Hematopoietic multipotent progenitor cell treated with erythropoietin and hydrocortisone succinate and interleukin-3 and kit ligand, for 17 days (in vitro differentiated cells): ENCODE measurements around the gene NTHL1.

Experiments used
- DNase-seq: peaks from one replicate; pipeline ENCODE4 v3.0.0-alpha.2; 2015; ENCODE audit warnings: low spot score

Gene NTHL1

GRCh38 chr16:2008009-2008526 is 39.6 kb downstream of the NTHL1 start:
- no peak for DNase-seq

DNA sequence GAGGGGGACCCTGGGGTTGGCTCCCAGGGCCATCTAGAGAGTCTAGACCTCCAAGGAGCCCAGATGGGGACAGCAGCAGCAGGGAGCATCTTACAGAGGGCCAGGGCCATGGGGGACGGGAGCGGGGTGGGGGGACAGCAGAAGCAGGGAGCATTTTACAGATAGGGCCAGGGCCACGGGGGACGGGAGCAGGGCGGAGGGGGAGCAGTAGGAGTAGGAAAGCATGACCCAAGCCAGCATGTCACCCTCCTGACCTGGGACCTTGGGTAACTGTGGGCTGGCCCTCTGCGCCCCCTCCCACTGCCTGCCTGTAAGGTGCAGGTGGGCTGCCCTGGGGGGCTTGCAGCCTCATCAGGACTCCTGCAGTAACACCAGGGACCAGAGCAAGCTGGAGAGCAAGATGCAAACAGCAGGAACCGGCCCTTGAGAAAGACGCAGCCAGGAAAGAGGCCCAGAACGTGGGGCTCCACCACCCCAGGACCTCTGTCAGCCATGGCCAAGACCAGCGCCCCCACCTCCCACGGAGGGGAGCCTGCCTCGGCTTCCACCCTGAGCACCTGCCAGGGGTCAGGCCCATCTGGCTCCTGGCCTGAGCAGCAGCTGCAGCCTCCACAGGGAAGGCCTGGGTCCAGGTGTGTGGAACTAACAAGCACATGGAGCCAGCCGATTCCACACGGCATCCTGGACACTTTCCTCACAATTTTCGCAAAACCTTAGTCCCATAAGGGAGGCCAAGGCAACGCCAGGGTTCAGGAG is 40.4 kb downstream of the NTHL1 start:
- no peak for DNase-seq

- DNase-seq, result no peak
These were observed 41.3 kb downstream of the NTHL1 start for GRCh38 chr16:2006317-2006716.

DNA sequence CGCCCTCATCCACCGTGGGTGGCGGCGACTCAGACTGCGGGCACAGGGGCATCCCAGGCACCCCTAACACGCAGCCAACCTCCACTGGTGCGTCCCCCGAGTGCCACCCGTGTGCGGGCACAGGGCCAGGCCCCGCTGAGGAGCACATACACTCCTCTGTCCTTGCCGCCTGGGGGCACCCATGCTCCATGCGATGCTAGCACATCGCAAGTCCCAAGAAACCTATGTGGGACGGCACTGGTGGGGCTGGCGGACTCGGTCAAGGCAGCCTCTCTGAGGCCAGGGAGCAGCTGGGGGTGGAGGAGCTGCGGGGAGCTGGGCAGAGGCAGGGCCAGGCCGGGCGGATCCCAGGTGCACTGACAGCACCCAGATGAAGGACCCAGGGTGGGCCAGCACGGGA is 42.0 kb downstream of the NTHL1 start:
- DNase-seq, result peak; percentile 27

GRCh38 chr16:2004795-2005517 is 42.7 kb downstream of the NTHL1 start:
- DNase-seq, result no peak

DNA sequence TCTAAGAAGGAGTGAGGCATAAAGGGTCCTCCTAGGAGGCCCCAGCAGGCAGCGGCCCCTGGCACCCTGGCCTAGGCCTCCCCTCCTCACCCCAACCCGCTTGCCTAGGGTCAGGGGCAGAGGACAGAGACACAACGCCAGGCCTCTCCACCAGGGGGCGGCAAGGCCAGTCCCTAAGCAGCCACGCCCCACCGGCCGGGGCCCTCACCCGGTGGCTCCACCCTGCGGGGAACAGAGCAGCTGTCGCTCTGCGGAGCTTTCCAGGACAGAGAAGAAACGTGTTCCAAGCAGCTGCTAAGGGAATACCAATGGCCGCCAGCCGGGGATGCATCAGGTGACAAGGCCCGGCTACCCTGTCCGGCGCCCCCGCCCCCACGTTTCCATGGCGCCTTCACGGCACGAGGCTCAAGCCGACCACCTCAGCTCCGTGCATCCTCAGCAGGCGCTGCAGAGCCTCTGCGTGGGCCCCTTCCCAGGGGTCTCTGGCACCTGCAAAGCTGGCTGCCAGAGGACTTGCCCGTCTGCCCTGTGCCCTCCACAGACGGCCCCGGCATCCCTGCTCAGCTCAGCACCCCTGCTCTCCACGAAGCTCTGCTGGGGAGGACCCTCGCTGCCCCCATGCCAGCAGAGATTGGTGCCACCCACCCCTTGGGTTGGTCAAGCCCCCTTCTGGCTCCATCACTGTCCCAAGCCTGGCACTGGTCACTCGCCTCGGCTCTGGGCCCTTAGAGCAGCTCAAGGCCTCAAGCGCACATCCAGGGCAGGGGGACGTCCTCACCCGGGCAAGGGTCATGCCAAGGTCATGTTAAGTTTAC is 43.6 kb downstream of the NTHL1 start:
- peak; percentile 91 for DNase-seq

GRCh38 chr16:2003231-2003826 is 44.3 kb downstream of the NTHL1 start:
- DNase-seq, result no peak

- DNase-seq, result no peak
These were observed 45.0 kb downstream of the NTHL1 start for GRCh38 chr16:2002406-2003230.

DNA sequence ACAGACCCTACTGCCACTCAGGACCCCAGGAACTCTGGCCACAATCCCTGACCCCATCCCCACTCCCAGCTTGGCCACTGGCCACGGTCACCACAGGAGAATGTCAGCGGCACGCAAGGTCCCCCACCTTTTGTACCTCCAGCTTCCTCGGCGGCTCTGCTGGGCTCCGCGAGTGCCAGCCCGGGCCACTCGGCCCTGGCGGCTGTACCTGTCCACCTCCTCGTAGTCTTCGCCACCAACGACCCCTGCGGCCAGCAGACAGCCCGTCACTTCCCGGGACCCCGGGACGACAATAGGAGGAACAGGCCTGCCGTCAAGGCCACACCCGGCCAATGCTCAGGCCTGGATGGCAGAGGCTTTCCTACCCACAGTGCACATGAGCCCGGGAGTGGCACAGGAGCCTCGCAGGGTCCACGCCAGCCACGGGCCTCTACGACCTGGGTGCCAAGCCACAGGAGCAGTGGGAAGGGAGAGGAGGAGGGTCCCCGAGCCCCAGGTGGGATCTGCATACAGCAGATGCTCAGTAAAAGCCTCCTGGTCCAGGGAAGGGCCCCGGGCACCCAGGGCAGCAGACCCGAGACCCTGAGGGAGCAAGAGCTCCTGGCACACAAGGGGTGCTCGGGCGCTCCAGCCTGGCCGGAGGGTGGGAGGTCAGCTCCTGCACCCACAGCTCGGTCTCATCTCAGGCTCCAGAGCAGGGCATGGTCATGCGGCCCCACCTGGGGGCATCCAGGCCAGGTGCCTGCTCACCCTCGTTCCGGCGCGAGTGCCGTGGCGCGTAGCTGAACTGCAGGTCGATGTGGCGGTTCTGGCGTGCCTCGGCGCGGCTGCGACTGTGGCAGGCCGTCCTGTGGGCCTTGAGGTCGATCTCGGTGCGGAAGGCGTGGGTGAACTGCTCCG is 45.9 kb downstream of the NTHL1 start:
- no peak for DNase-seq

DNA sequence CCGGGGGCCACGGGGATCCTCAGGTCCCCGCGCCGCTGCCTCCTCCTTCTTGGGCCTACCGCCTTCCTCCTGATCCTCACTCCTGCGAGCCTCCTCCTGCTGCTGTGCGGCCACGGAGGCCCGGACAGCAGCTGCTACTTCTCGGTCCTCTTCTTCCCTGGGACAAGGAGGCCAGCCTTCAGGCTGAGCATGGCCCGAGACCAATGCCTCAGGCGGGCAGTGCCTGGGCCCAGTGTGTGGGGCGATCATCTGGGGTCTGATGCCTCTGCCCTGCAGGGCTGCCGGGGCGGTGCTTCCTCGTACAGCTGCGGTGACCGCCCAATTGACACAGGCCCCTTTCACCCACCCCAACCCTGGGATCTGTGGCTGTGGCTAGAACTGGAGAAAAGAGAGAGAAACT is 46.6 kb downstream of the NTHL1 start:
- no peak for DNase-seq

GRCh38 chr16:1999866-2000514 is 47.6 kb downstream of the NTHL1 start:
- DNase-seq, result no peak

DNA sequence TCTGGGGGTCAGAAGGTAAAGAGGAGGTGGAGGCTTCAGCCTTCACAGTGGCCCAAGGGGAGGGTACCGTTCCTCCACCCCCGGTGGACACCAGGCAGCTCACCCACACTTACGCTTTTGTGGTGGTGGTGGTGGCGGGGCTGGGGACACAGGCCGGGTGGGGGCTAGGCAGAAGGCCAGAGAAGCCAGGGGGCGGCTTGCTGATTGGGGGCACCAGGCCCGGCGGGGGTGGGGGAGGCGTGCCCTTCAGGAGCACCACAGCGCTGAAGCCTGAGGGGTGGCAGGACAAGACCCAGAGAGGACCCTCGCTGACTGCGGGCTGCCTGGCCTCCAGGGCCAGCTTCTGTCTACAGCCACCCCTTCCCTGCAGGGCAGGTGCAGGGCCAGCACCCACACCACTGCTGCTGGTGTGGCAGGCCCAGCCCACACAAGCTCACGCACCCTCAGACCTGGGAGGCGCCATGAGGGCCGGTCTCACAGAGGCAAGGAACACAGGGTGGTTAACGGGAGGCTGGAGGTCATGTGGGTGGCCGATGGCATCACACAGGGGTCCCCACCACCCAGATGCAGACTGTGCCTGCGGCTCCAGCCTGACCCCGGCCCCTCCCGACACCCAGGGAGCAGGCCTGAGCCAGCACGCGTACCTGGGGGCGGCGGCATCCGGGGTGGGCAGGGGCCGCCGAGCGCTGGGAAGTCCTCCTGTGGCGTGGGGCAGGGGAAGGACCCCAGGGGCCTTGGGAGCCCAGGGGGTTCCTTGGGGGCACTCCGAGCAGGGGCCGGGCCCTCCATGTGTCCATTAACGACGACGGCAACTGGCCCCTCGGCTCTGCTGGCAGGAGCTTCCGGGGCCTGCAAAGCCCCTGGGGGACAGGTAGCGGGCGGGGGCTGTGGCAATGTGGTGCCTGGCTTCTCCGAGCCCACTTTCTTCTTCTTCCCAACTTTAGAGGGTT is 48.5 kb downstream of the NTHL1 start:
- DNase-seq, result no peak

GRCh38 chr16:1998360-1998835 is 49.2 kb downstream of the NTHL1 start:
- no peak for DNase-seq

GRCh38 chr16:1997494-1998359 is 49.9 kb downstream of the NTHL1 start:
- no peak for DNase-seq

DNA sequence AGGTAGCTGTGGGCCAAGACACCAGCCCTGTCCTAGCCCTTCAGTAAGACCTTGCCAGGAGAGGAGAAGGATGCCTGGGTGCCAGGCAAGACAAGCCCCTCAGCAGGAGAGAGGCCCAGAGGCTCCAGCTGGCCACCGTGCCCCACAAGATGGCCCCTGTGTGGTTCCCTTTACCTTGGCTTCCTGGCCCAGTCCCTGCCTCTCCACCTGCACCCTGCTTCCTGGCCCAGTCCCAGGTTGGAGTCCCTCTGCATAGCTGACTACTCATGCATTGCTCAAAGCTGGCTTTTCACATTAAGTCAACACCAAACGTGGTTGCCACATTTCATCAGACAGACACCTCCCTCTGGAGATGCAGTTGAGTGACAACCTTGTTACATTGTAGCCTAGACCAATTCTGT is 53.9 kb downstream of the NTHL1 start:
- no peak for DNase-seq

- no peak for DNase-seq
These were observed 54.8 kb downstream of the NTHL1 start for GRCh38 chr16:1992704-1993317.
